OCI-M2 (cell line): Measurements from ENCODE around the gene LRRC74A.

ENCODE experiments used
- DNase-seq: peaks from one replicate; lab custom pipeline; 2025; ENCODE audit not compliant: unreplicated experiment; lab: John Stamatoyannopoulos, UW

Gene LRRC74A

DNA sequence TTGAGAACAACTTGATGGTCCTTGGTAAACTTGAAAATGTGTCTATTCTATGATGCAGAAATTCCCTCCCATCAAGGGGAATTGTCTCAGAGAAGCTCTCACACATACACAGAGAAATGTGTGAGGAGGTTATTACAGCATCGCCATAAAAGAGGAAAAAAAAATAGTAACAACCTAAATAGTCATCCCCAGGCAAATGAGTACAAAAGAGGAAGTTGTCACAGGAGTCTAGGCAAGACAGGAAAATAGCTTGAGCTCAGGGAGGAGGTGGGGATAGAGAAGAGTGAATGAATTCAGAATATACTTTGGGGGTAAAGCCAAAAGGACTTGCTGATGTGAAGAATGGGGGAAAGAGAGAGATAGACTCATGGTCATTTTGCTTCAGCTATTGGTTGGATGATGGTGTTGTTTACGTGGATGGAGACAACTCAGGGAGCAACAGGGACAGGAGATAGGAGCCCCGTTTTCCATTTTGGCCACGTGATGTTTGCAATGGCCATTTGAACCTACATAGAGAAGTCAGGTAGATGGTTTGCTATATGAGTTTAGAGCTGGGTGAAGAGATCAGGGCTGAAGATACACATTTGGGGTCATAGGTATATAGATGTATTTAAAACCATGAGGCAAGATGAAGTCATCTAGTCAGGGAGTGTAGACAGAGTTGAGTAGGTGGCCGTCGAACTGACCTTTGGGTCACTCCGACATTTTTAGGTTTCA lies 20.3 kb downstream of the LRRC74A start:
- DNase-seq = no peak

DNA sequence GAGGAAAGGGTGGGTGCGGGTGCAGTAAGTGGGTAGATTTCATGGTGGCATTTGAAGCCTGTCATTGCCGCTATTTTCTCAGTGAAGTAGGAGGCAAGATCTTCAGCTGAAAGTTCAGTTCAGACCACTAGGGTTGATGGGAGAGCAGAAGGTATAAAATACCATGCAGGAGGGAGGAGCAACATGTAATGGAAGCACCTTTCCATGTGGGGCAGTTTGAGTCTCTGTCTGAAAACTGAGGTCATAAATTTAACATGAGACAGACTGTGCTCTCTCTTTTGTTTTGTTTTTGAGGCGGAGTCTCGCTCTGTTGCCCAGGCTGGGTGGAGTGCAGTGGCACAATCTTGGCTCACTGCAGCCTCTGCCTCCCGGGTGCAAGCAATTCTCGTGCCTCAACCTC lies 22.7 kb downstream of the LRRC74A start:
- no peak for DNase-seq

DNA sequence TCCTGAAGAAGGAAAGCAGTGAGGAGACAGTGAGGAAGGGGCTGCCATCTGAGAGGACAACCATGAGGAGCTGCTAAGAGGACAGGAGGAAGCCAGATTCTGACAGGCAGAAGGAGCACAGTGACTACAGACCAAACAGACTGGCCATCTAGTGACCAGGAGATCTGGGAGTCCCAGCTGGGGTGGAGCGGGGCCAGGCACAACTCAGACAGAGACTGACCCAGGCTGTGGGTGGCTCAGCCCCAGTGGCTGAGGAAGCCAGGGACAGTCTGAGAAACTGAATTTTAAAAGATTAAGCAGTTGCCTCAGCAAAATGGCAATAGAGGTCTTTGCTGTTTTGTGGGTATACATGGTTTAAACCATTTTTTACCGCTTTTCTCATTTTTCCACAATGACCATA lies 28.9 kb downstream of the LRRC74A start:
- DNase-seq = no peak

DNA sequence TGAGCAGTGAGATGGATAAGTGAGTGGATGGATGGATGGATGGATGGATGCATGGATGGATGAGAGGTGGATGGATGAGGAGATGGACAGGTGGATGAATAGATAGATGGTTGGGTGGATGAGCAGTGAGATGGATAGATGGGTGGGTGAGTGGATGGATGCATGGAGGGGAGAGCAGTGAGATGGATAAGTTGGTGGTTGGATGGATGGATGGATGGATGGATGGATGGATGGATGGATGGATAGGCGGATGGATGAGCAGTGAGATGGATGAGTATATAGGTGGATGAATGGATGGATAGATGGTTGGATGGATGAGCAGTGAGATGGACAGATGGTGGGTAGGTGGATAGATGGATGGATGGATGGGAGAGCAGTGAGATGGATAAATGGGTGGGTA lies 30.6 kb downstream of the LRRC74A start:
- no peak for DNase-seq

DNA sequence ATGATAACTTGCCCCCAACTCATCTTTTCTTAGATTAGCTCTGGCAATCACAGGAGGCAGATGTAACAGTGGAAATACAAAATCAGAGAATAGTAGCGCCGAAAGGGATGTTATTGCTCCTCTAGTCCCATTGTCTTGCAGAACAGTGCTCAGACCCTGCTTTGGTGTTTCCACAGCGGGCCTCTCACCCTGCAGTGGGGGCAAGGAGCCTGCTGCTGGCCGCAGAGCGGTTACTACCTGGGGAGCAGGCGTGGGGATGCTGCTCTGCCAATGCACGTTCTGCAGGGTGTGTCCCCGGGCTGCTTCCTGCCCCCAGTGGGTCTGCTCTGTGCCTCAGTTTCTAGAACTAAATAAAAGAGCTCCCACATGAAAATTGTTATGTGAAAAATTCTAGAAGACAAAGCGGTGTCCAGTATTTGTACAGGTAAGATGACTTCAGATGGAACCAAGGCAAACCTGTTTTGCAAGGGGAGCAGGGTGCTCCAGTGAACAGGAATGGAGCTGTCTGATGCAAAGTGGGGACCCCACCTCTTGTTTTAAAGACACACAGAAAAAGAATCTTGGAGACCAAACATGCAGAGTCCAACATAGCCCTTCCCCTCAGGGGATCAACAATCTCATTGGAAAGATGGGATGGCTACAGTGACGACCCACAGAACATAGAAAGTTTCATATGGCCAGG lies 35.5 kb downstream of the LRRC74A start:
- DNase-seq = no peak

DNA sequence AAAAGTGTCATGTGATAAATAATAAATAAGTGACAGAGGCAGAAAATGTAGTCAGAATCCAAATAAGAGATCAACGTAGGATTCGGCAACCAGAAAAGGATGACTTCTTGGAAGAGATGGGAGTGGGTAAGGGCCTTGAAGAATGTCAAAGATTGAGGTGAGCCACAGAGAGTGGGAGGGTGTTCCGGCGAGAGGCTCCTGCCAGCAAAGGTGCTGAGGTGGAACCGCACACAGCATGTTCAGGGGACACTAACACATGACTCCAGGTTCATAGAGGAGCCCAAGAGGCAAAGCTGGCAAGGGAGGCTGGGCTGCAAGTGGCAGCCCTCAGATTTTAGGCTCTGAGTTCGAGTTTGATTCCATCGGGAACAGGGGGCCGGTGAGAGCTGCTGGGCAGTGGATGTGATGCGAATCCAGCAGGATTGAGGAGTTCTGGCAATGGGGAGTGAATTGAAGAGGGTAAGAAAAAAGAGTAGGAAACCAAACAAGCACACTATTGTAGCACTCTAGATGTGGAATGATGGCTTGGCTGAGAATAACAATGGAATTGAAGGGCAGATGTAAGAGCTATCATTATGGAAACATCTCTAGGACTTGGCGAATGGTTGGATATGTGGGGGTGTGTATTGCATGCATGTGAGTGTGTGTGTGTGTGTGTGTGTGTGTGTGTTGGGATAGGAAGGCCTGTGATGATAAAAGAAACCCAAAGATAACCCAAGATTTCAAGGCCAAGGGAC lies 36.5 kb downstream of the LRRC74A start:
- no peak for DNase-seq

DNA sequence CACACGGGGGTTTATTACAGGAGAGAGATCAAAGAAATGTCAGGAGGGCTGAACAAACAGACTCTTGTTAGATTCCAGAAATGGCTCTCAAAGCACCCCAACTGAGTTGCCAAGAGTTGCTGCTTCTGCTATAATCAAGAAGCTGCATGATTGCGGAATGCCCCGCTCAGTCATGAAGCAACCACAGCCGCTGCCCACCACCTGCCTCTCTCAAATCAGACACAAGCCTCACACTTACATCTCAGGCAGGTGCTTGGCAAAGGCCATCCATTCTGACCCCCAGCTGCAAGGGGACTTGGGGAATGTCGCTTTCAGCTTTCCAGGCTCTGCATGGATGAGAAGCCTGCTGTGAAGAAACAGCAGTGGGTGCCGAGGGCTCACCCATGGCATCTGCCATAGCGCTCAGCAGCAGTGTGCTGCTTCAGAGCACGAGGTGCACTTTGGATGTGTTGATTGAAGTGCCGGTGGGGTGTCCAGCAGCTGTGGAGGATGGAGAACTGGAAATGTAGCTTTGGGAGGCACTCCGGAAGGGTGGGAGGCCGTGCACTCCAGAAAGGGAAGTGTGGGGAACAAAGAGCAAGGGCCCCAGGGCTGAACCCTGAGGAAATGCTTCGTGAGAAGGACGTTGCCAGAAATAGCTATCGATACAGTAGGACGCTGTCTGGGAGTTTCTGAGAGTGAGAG lies 37.7 kb downstream of the LRRC74A start:
- DNase-seq = no peak

DNA sequence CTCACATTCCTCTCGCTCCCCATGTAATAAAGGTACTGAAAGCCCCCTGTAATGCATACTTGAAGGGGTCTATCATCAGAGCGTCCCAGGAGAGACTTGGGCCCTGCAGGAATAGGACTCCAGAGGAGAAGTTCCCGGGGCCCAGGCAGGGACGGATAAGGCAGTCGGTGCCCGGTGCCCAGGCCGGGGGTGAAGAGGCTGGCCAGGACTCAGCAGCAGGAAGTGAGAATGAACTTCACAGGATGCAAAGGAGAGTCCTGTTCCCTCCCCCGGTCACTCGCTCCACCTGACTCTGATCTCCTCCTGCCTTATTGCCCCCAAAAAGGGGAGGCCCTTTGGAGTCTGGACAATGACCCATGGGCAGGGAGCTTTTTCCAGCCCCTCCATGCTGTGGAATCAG lies 40.2 kb downstream of the LRRC74A start:
- DNase-seq = no peak

DNA sequence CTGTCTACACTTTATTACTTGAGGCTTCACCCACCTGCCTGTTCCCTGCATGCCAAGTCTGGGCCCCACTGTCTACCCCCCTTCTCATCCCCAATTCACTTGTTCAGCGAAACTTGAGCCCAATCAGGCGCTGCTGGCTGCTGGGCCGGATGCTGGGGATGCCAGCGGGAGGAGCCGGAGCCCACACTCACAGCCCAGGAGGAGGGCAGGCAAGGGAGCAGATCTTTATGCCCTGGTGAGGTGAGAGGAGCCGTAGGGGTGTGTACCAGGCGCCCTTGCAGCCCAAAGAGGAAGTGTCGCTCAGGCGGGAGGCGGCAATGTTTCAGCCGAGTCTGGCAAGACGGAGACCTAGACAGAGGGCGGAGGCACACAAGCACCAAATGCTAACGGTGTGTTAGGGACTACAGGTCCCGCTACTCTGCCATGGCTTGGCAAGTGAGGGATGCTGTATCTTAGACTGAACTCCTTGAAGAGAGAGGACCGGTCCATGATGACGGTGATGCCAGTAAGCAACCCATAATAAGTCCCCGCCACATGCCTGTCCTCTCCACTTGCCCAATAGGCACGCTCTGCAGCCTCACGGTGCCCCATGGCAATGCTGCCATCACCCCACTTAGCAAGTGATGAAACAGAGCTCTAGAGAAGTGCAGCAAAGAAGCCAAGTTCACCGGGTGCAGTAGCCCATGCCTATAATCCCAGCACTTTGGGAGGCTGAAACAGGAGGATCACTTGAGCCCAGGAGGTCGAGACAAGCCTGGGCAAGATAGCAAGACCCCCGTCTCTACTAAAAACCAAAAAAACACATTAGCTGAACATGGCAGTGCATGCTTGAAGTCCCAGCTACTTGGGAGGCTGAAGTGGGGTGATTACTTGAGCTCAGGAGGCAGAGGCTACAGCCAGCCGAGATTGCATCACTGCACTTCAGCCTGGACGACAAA lies 41.6 kb downstream of the LRRC74A start:
- DNase-seq = no peak

DNA sequence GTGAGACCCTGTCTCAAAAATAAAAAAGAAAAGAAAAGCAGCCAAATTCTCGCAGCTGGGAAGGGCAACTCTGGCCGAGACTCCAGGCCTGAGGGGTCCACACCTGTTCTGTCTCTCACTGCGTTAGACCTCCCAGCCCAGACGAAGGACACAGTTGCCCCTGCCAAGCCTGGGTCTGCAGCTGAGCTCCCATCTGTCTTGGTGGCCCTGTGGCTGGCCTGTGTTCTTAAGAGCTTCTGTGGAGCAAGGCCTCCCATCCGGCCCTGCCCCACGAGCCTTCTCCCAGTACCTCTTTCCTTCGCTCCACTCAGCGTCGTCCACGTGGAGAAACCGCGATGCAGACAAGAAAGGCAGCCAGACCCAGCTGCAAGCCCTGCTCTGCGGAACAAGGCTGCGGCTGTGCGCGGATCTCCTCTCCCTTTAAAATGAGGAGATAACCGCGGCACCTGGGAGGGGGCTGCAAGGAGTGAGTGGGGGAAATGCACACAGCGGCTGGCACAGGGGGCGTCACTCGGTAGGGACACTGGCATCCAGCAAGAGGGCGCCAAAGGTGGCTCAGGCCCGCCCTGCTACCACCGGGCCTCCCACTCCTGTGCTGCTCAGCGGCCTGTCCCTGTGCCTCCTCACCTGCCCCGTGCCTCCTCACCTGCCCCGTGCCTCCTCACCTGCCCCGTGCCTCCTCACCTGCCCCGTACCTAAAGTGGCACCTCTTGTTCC lies 42.4 kb downstream of the LRRC74A start:
- no peak for DNase-seq

DNA sequence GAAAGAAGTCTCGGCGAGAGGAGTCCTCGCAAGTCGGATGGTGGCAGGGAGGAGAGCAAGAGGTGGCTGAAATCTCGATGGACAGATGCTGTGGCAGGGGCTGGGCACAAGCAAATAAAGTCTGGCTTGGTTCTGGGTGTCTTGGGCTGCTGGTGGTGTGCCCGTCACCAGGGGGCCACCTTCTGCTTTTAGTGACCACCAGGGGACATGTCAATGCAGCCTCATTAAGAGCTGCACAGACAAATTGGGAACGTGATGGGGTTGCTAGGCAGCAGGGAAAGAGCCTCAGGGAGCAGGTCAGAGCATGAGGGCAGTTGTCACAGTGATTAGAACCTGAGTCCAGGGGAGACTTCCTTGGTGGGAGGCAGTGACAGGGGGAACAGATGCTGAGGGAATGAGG lies 44.0 kb downstream of the LRRC74A start:
- no peak for DNase-seq

DNA sequence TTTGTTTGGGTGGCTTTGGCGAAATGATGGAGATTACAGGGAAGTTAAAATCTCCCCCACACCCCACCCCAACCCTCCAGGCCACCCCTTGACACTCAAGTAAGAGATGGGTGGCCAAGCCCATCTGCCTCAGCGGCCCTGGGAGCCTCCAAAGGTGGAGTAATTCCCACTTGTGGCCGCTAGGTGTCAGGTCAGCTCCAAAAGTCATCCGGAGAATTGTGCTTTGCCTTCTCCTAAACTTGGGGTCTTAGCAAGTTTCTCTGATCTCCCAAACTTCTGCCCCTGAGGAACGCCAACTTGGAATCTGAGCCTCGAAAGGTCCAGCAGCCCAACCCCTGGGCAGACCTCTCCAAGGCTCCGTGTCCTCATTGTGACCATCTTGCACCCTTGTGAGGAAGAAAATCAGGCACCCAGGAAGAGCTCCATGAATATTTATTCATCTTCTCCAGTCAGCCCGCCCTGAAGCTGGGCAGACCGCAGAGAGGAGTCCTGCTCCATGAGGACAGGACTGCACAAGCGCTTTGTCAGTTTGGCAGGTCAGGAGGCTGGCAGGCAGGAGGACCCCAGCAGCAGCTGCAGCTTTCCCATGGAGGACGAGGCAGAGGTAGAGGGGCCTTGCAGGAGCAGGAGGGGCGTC lies 46.7 kb downstream of the LRRC74A start:
- peak; percentile 36 for DNase-seq

DNA sequence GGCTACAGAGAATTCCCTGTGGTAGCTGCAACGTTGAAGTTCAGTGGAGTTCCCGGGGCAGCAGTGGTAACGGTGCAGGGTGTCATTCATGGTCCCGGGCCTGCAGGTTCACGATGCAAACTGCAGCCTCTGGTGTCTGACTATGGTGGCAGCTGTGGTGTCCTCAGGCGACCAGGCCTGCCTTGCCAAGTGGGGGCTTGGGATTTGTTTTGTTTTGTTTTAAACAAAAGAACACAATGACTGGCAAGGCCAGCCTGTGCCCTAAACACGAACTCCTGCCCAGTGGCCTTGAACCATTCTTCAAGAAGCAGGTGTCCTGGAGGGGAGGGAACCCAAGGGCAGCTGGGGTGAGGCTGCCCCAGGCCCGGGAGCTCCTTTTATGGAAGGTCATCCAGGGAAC lies 48.5 kb downstream of the LRRC74A start:
- DNase-seq = no peak

DNA sequence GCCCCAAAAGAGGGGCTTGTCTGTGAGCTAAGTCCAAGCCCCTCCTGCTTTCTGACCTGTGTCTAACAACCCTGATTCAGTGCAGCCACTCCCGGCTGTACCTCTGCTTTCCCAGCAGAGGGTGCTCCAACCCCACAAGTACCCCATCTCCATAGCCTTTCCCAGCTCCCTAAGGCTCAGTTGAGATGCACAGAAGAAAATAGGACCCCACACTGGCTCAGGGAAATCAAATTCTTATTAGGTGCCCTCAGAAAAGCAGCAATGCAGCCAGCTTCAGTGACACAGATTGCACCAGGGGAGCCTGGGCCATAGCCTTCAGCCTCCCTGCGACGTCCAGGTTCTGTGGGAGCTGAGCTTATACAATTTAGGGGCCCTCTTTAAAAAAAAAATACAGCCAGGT lies 49.9 kb downstream of the LRRC74A start:
- peak; percentile 32 for DNase-seq

DNA sequence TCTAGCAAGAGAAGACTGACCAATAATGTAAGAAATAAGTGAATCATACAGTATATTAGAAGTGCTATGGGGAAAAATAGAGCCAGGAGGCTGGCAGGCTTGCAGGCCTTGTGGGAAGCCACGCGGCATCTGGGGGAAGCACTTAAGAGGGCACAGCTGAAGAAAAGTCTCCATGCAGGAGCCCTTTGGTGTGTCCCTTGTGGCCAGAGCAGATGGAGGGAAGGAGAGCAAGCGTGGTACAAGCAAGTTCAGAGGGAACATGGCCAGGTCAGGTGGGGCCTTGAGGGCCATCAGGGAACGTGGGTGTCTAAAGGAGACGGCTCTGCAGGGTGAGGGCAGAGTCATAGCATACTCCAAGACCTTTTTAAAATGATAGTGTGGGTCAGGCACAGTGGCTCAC lies 51.7 kb downstream of the LRRC74A start:
- no peak for DNase-seq

DNA sequence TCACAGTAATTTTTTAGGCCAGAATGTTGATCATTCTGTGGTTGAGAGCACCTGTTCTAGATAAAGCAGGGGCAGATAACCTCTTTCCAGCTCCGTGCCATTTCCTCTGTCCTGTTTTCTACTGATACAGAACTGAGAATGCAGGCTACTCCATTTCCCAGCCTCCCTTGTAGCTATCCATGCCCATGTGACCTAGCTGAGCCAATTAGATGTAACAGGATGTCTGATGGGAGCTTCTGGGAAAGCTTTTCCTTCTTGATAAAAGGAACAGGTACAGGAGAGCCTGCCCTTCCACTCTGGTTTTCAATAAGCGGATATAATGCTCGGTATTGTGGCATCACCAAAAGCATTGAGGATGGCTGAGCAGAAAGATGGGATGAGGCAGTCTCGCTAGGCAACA lies 54.2 kb downstream of the LRRC74A start:
- no peak for DNase-seq

DNA sequence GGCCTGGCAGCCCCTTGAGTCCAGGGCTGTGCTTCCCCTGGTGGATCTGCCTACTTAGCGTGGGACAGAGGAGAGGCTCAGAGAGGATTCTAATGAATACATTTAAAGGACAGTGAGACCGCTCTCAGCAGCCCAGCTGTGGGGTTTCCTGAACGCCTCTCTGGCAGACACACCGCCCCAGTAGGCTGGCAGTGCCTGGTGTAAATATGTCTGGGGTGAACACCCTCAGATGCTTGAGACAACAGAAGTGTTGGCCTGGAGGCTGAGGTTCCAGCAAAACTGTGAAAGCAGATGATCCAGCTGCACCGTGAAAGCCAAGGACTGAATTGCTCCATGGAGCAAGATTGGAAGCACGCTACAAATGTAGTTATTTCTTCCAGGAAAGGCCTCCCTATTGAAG lies 55.1 kb downstream of the LRRC74A start:
- no peak for DNase-seq

DNA sequence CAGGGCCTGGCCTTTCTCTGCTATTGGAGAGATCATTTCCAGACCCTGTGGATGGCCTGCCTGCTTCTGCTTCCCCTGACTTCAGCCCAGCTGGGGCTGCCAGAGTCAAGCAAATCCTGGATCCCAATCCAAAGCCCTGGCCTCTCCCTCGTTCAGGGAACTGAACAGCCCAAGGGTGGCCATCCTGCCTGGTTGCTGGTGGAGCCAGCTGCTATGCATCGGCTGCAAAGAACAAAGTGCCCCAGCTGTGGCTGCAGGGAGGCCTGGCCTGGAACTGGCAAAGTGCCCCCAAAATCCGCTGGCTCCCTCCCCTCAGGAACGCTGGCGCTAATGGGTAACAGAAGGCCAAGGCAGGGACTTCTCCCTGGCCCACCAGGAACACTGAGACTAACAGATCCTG lies 56.4 kb downstream of the LRRC74A start:
- DNase-seq = no peak

DNA sequence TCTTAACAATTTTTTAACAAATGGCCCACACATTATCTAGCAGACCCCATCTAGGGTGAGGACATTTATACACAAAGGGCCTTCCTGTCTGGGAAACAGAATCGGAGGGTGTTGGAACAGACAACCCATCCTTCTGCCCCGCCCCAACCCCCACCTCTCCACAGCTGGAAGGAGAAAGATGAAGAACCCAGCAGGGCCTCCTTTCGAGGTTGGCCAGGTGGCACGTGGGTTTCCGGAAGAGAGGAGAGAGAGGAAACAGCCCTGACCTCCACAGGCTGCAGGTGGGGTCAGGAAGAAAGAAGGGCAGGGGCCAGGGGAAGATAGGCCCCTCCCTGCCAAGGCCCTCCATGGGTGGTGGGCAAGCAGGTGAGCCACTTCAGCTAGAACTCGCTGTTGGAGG lies 57.2 kb downstream of the LRRC74A start:
- no peak for DNase-seq
